HG02571 (cell line): ENCODE measurements around the gene BMPR1B.
"Not testable (repeated sequence)": the region's sequence is repeated elsewhere in the genome, so short reads cannot be mapped to it uniquely, and the experiment has no call there.

Experiments
- ATAC-seq: cut with Tn5 transposase; IDR thresholded peaks from one replicate; pipeline ENCODE4 v1.9.1; 2021; ENCODE audit warnings: mild to moderate bottlenecking, moderate library complexity; ENCODE audit not compliant: unreplicated experiment

The BMPR1B gene

GRCh38 chr4:95020521-95020920 lies 262.8 kb downstream of the BMPR1B start:
- ATAC-seq: no peak

- no peak for ATAC-seq
Measured at GRCh38 chr4:95021099-95021498, 263.3 kb downstream of the BMPR1B start.

- ATAC-seq: no peak
Measured at GRCh38 chr4:95023110-95023509, 265.4 kb downstream of the BMPR1B start.

- ATAC-seq: no peak
Measured at GRCh38 chr4:95027905-95028618, 270.3 kb downstream of the BMPR1B start.

- no peak for ATAC-seq
Measured at GRCh38 chr4:95038791-95039190, 281.0 kb downstream of the BMPR1B start.

GRCh38 chr4:95044324-95044837 lies 286.6 kb downstream of the BMPR1B start:
- ATAC-seq: no peak

GRCh38 chr4:95045429-95045828 lies 287.7 kb downstream of the BMPR1B start:
- no peak for ATAC-seq

GRCh38 chr4:95048296-95048695 lies 290.5 kb downstream of the BMPR1B start:
- no peak for ATAC-seq

GRCh38 chr4:95049551-95050233 lies 291.9 kb downstream of the BMPR1B start:
- no peak for ATAC-seq

GRCh38 chr4:95050980-95051701 lies 293.4 kb downstream of the BMPR1B start:
- no peak for ATAC-seq

GRCh38 chr4:95051702-95052020 lies 293.9 kb downstream of the BMPR1B start:
- no peak for ATAC-seq

GRCh38 chr4:95058991-95059390 lies 301.2 kb downstream of the BMPR1B start:
- no peak for ATAC-seq

- no peak for ATAC-seq
Measured at GRCh38 chr4:95059663-95060062, 301.9 kb downstream of the BMPR1B start.

GRCh38 chr4:95061220-95061619 lies 303.5 kb downstream of the BMPR1B start:
- ATAC-seq: no peak

GRCh38 chr4:95061801-95062200 lies 304.0 kb downstream of the BMPR1B start:
- ATAC-seq: not testable (repeated sequence)

- no peak for ATAC-seq
Measured at GRCh38 chr4:95066050-95066449, 308.3 kb downstream of the BMPR1B start.

GRCh38 chr4:95068401-95068800 lies 310.6 kb downstream of the BMPR1B start:
- ATAC-seq: no peak

- ATAC-seq: no peak
Measured at GRCh38 chr4:95068818-95069478, 311.2 kb downstream of the BMPR1B start.

GRCh38 chr4:95071851-95072250 lies 314.1 kb downstream of the BMPR1B start:
- no peak for ATAC-seq

GRCh38 chr4:95073646-95074045 lies 315.9 kb downstream of the BMPR1B start:
- ATAC-seq: no peak

GRCh38 chr4:95077864-95078263 lies 320.1 kb downstream of the BMPR1B start:
- ATAC-seq: no peak
